Measurements from ENCODE around the gene RAB25. TPM values are rescaled to one million over a fixed set of nuclear protein-coding genes. Genes with fewer than 3 reads are reported as not detected.
A peak's percentile ranks its signal among the peaks of the same experiment; 100 is the strongest.

RAB25 gene
- total RNA-seq, 1 experiment from 2014 or later = 141 TPM

GRCh38 chr1:156090138-156090839 is 29.3 kb downstream of the RAB25 start:
- intact Hi-C loops (cut with micrococcal nuclease; ENCODE audit: unreplicated experiment) = loop anchor here (1.0 kb wide), 1 partner anchor 40 kb away; no protein-coding TSS in a partner anchor
- H3K27ac Mint-ChIP-seq (ENCODE audit: unreplicated experiment) = peak overlapping the region; percentile 60
- ChIA-PET CTCF (interaction anchor here (0.7 to 1.9 kb wide), 6 partner anchors 11 to 135 kb away, joined by 3 to 11 read pairs (median 4); no protein-coding TSS in a partner anchor), POLR2A (no interaction called here)
- BruUV-seq (replicated peaks) = no TSS peak
- no peak for TF ChIP-seq CTCF (IDR thresholded peaks at IDR 0.05; ENCODE audit: insufficient read depth in 1 of 2, low read depth in 1 of 2, low read length in 1 of 2, severe bottlenecking in 1 of 2, unreplicated experiment in 1 of 2)
- Histone ChIP-seq H3K4me3 (ENCODE audit: low read depth, low read length) (no peak overlapping the region), H3K9me3 (no peaks in the 10 kb centered on the region), H3K36me3 (ENCODE audit: control insufficient read depth, insufficient read depth, low read length) (peaks cover 1% of the 10 kb centered on the region; the same call in 1 of the 2 replicates), H3K4me1 (peaks cover 26% of the 10 kb centered on the region), H3K27me3 (replicated peaks; ENCODE audit: control insufficient read depth, insufficient read depth, low read length) (no peaks in the 10 kb centered on the region)
- no peak overlapping the region for H3K4me3 Mint-ChIP-seq (ENCODE audit: unreplicated experiment)
- DNase-seq = no peak
- H3K27me3 Mint-ChIP-seq (ENCODE audit: insufficient read depth, unreplicated experiment) = no peaks in the 10 kb centered on the region
- no peaks in the 10 kb centered on the region for H3K9me3 Mint-ChIP-seq (ENCODE audit: unreplicated experiment)
- peaks cover 15% of the 10 kb centered on the region for H3K36me3 Mint-ChIP-seq (ENCODE audit: insufficient read depth, unreplicated experiment)
- H3K4me1 Mint-ChIP-seq (ENCODE audit: low read depth, unreplicated experiment) = peaks cover 24% of the 10 kb centered on the region

GRCh38 chr1:156090840-156091188 is 29.9 kb downstream of the RAB25 start:
- CTCF ChIA-PET = interaction anchor here (1.0 to 1.9 kb wide), 5 partner anchors 10 to 134 kb away, joined by 3 to 11 read pairs (median 4); no protein-coding TSS in a partner anchor
- no peak overlapping the region for H3K4me3 Mint-ChIP-seq (ENCODE audit: unreplicated experiment)
- no TSS peak for BruUV-seq (replicated peaks)
- peak; percentile 76 to 92 for TF ChIP-seq CTCF (IDR thresholded peaks at IDR 0.05; ENCODE audit: insufficient read depth in 1 of 2, low read depth in 1 of 2, low read length in 1 of 2, severe bottlenecking in 1 of 2, unreplicated experiment in 1 of 2)
- intact Hi-C loops (cut with micrococcal nuclease; ENCODE audit: unreplicated experiment) = loop anchor here (1.0 kb wide), 1 partner anchor 39 kb away; no protein-coding TSS in a partner anchor
- H3K36me3 ChIP-seq (ENCODE audit: control insufficient read depth, insufficient read depth, low read length) = peaks cover 1% of the 10 kb centered on the region; the same call in 1 of the 2 replicates
- H3K4me1 ChIP-seq = peaks cover 24% of the 10 kb centered on the region
- H3K27me3 Mint-ChIP-seq (ENCODE audit: insufficient read depth, unreplicated experiment) = no peaks in the 10 kb centered on the region
- no peaks in the 10 kb centered on the region for H3K27me3 ChIP-seq (replicated peaks; ENCODE audit: control insufficient read depth, insufficient read depth, low read length)
- POLR2A ChIA-PET = no interaction called here
- peak; percentile 86 to 89 for DNase-seq
- H3K27ac Mint-ChIP-seq (ENCODE audit: unreplicated experiment) = peak overlapping the region; percentile 60
- H3K36me3 Mint-ChIP-seq (ENCODE audit: insufficient read depth, unreplicated experiment) = peaks cover 15% of the 10 kb centered on the region
- H3K4me3 ChIP-seq (ENCODE audit: low read depth, low read length) = no peak overlapping the region
- H3K4me1 Mint-ChIP-seq (ENCODE audit: low read depth, unreplicated experiment) = peaks cover 29% of the 10 kb centered on the region
- H3K9me3 Mint-ChIP-seq (ENCODE audit: unreplicated experiment) = no peaks in the 10 kb centered on the region
- no peaks in the 10 kb centered on the region for H3K9me3 ChIP-seq

GRCh38 chr1:156091610-156092009 is 30.6 kb downstream of the RAB25 start:
- no peak for DNase-seq
- BruUV-seq (replicated peaks) = no TSS peak
- Mint-ChIP-seq H3K4me1 (ENCODE audit: low read depth, unreplicated experiment) (peaks cover 29% of the 10 kb centered on the region), H3K36me3 (ENCODE audit: insufficient read depth, unreplicated experiment) (peaks cover 9% of the 10 kb centered on the region), H3K9me3 (ENCODE audit: unreplicated experiment) (no peaks in the 10 kb centered on the region), H3K27me3 (ENCODE audit: insufficient read depth, unreplicated experiment) (no peaks in the 10 kb centered on the region), H3K27ac (ENCODE audit: unreplicated experiment) (no peak overlapping the region), H3K4me3 (ENCODE audit: unreplicated experiment) (no peak overlapping the region)
- intact Hi-C loops (cut with micrococcal nuclease; ENCODE audit: unreplicated experiment) = no loop called here
- POLR2A ChIA-PET = no interaction called here
- Histone ChIP-seq H3K4me1 (peaks cover 24% of the 10 kb centered on the region), H3K27me3 (replicated peaks; ENCODE audit: control insufficient read depth, insufficient read depth, low read length) (no peaks in the 10 kb centered on the region), H3K9me3 (no peaks in the 10 kb centered on the region), H3K4me3 (ENCODE audit: low read depth, low read length) (no peak overlapping the region), H3K36me3 (ENCODE audit: control insufficient read depth, insufficient read depth, low read length) (peaks cover 1% of the 10 kb centered on the region; the same call in 1 of the 2 replicates)
- no peak for TF ChIP-seq CTCF (IDR thresholded peaks at IDR 0.05; ENCODE audit: insufficient read depth in 1 of 2, low read depth in 1 of 2, low read length in 1 of 2, severe bottlenecking in 1 of 2, unreplicated experiment in 1 of 2)
- CTCF ChIA-PET = interaction anchor here (0.8 to 10.1 kb wide), 2 partner anchors 39 to 150 kb away, joined by 5 to 115 read pairs; partner anchors contain the start of gene RXFP4

Measured in Caco-2 (cell line).